ENCODE data around the gene MYL11.

The MYL11 gene

GRCh38 chr16:30354423-30355143, 20.0 kb upstream of the MYL11 start:
- TF ChIP-seq, protein P1, sequence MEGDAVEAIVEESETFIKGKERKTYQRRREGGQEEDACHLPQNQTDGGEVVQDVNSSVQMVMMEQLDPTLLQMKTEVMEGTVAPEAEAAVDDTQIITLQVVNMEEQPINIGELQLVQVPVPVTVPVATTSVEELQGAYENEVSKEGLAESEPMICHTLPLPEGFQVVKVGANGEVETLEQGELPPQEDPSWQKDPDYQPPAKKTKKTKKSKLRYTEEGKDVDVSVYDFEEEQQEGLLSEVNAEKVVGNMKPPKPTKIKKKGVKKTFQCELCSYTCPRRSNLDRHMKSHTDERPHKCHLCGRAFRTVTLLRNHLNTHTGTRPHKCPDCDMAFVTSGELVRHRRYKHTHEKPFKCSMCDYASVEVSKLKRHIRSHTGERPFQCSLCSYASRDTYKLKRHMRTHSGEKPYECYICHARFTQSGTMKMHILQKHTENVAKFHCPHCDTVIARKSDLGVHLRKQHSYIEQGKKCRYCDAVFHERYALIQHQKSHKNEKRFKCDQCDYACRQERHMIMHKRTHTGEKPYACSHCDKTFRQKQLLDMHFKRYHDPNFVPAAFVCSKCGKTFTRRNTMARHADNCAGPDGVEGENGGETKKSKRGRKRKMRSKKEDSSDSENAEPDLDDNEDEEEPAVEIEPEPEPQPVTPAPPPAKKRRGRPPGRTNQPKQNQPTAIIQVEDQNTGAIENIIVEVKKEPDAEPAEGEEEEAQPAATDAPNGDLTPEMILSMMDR (IDR thresholded peaks at IDR 0.05; ENCODE audit: low read depth, low read length): no peak
- Histone ChIP-seq H3K4me1 (no peaks in the 10 kb centered on the region), H3K4me3 (ENCODE audit: low read depth, low read length) (peak overlapping the region; percentile 96), H3K27me3 (no peaks in the 10 kb centered on the region), H3K9me3 (no peaks in the 10 kb centered on the region), H3K36me3 (peaks cover 49% of the 10 kb centered on the region)
- DNase-seq: peak; percentile 39

DNA sequence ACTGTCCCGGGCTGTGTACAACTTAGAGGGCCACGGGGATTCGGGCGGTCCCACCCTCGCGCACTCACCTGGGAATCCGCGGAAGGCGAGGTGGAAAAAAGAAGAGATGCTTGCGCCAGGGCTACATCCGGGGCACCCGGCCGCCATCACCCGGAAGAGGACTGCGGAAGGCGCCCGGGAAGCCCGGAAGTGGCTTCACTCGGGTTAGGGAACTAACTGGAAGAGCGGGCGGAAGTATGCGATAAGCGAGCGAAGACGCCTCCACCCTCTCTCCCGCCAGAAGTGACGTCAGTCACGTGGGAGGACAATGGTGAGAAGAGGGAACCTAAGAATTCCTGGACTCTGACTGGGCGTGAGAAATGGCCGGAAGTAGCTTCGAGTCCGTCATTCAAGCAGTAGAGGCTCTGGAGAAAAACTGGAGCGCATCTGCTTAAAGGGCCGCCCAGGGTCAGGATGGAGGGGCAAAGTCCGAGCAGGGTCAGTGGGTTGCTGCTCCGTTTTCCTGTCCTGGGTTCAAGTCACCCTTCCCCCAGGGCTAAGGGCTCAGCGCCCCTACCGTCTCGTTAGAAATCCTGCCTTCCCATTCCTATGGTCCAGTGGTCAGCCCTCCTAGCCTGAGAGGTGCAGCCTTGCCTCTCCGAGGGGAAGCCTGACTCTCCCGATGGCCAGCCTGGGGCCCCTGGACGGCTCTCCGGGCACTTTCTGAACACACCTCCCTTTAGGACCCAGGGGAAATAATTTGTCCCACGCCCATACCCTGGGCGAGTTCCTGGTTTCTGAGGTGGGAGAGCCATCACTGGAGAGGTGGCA, 19.3 kb upstream of the MYL11 start, which contains the start of gene CD2BP2:
TSS of gene CD2BP2 (minus strand) at position 165 of the 810 bp plus-strand sequence. CDS start 627 bp downstream, outside the sequence.
- Histone ChIP-seq H3K4me1 (no peaks in the 10 kb centered on the region), H3K9me3 (no peaks in the 10 kb centered on the region), H3K4me3 (ENCODE audit: low read depth, low read length) (peak within 1 kb of the TSS; percentile 96), H3K27me3 (no peaks in the 10 kb centered on the region), H3K36me3 (peaks cover 50% of the 10 kb centered on the region)
- TF ChIP-seq, protein P1 (IDR thresholded peaks at IDR 0.05; ENCODE audit: low read depth, low read length): no peak
- peak; percentile 96 for DNase-seq

DNA sequence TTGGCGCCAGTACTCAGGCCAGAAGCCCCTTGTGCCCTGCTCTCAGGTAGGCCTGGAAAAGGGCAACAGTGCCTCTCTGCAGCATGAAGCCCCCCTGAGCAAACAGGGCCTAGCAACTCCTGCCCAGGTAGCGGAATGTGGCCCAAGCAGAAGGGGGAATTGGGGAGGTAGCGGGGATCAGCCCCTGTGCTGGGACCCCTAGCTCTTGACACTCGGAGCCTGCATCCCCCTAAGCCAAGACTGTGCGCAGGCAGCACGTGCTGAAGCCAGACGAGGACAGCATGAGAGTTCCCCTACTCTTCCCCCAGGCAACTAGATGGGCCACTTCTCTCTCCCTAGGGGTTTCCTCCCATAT, 18.7 kb upstream of the MYL11 start:
- no peaks in the 10 kb centered on the region for H3K4me1 ChIP-seq
- DNase-seq: no peak
- H3K27me3 ChIP-seq: no peaks in the 10 kb centered on the region
- H3K4me3 ChIP-seq (ENCODE audit: low read depth, low read length): peak overlapping the region; percentile 96
- H3K9me3 ChIP-seq: no peaks in the 10 kb centered on the region
- TF ChIP-seq, protein P1 (IDR thresholded peaks at IDR 0.05; ENCODE audit: low read depth, low read length): no peak
- H3K36me3 ChIP-seq: peaks cover 44% of the 10 kb centered on the region

GRCh38 chr16:30356401-30357084, 18.1 kb upstream of the MYL11 start:
- H3K27me3 ChIP-seq: no peaks in the 10 kb centered on the region
- H3K36me3 ChIP-seq: peaks cover 41% of the 10 kb centered on the region
- H3K4me3 ChIP-seq (ENCODE audit: low read depth, low read length): no peak overlapping the region; the same call in 1 of the 2 replicates
- TF ChIP-seq, protein P1 (IDR thresholded peaks at IDR 0.05; ENCODE audit: low read depth, low read length): no peak
- no peaks in the 10 kb centered on the region for H3K4me1 ChIP-seq
- no peak for DNase-seq
- no peaks in the 10 kb centered on the region for H3K9me3 ChIP-seq

DNA sequence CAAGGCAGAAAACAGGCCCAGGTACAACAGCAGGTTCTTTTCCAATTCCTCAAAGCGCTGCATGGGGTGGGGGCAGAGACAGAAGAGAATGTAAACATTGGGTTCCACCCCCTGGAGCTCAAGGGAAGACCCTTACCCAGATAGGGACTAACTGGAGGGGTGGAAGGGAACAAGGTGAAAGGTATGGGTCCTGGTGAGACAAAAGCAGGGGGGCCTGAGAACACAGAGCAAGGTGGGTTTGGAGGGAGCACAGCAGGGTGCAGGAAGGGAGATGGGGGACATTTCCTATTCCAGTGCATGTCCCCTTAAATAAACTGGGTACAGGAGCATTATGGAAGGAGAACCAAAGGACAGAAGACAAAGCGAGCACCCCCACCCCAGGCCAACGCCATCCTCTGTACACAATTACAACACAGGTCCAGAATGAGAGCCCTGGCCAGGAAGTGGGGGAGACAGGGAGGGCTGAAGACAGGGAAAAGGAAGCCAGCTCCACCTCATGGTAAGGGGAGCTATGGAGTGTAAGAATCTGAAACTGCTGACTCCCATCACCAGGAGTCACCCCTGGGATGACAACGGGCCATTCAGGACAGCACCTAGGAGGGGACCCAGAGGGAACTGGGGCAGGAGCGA, 17.4 kb upstream of the MYL11 start:
- H3K4me3 ChIP-seq (ENCODE audit: low read depth, low read length): no peak overlapping the region
- peaks cover 35% of the 10 kb centered on the region for H3K36me3 ChIP-seq
- TF ChIP-seq, protein P1 (IDR thresholded peaks at IDR 0.05; ENCODE audit: low read depth, low read length): no peak
- no peaks in the 10 kb centered on the region for H3K4me1 ChIP-seq
- no peak for DNase-seq
- no peaks in the 10 kb centered on the region for H3K9me3 ChIP-seq
- H3K27me3 ChIP-seq: no peaks in the 10 kb centered on the region

Measured in BE2C (cell line).